ENCODE data around the gene CIITA.
"Not testable (repeated sequence)": the region's sequence is repeated elsewhere in the genome, so short reads cannot be mapped to it uniquely, and the experiment has no call there.

The CIITA gene

GRCh38 chr16:10922328-10923145, 45.5 kb downstream of the CIITA start:
- no peak for TF ChIP-seq CTCF (IDR thresholded peaks at IDR 0.05; ENCODE audit: low read depth, low read length)
- DNase-seq (ENCODE audit: extremely low read depth, low read depth) = no peak

DNA sequence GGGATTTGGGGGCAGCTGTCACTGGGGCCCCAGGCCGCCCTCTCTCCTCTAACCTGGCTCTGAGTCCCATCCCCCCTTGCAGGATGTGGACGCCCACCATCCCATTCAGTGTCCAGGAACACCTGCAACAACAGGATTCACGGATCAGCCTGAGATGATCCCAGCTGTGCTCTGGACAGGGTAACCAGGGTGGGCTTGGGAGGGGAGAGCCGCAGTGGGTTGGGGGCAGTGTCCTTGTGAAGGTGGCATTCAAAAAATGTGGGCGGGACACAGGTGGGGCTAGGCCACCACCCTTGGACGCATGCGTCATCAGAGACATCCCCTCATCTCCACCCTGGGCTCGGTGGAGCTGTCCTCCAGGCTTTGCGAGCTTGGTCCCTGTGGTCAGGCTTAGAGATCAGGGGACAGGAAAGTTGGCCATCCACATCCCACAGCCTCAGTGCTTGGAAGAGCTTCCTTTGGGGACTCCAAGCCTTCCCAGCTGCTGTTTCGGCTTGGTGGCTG, 46.2 kb downstream of the CIITA start:
- no peak for DNase-seq (ENCODE audit: extremely low read depth, low read depth)
- no peak for TF ChIP-seq CTCF (IDR thresholded peaks at IDR 0.05; ENCODE audit: low read depth, low read length)

DNA sequence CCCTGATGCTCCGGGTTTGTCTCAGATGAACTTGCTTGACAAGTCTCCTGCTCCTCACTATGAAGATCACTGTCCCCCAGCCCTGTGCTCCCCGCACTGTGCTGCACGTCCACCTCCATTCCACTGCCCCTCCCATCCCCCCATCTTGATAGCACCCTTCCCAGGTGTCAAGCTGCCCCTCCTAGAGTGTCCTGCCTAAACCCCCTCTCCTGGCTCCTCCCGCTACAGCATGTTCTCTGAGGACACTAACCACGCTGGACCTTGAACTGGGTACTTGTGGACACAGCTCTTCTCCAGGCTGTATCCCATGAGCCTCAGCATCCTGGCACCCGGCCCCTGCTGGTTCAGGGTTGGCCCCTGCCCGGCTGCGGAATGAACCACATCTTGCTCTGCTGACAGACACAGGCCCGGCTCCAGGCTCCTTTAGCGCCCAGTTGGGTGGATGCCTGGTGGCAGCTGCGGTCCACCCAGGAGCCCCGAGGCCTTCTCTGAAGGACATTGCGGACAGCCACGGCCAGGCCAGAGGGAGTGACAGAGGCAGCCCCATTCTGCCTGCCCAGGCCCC, 46.7 kb downstream of the CIITA start:
- no peak for DNase-seq (ENCODE audit: extremely low read depth, low read depth)
- no peak for TF ChIP-seq CTCF (IDR thresholded peaks at IDR 0.05; ENCODE audit: low read depth, low read length)

DNA sequence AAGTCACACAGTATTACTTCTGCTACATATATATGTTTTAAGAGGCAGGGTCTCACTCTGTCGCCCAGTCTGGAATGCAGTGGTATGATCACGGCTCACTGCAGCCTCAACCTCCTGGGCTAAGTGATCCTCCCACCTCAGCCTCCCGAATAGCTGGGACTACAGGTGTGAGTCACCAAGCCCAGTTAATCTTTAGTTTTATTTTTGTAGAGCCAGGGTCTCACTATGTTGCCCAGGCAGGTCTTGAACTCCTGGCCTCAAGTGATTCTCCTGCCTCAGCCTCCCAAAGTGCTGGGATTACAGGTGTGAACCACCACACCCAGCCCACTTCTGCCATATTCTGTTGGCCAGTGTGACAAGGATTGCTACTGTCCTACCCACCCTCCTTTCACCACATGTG, 48.3 kb downstream of the CIITA start:
- DNase-seq (ENCODE audit: extremely low read depth, low read depth) = not testable (repeated sequence)

DNA sequence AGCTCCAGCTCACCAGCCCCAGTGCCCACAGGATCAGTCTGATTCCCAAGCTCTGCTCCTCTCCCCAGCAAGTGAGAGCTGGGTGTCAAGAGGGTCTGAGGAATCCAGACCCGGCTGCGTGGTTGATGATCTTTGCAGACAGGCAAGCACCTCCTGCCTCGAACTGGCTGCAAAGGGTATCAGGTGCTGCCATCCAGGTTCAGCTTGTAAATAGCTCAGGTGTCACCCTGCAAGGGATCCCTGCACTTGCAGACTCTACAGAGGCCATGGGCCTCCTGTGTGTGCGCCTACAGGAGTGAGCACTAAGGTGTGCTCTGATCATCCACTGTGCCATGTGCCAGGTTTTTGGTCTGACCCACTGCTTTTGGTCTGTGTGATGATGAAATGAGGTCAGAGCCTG, 49.1 kb downstream of the CIITA start:
- no peak for TF ChIP-seq CTCF (IDR thresholded peaks at IDR 0.05; ENCODE audit: low read depth, low read length)
- DNase-seq (ENCODE audit: extremely low read depth, low read depth) = no peak

DNA sequence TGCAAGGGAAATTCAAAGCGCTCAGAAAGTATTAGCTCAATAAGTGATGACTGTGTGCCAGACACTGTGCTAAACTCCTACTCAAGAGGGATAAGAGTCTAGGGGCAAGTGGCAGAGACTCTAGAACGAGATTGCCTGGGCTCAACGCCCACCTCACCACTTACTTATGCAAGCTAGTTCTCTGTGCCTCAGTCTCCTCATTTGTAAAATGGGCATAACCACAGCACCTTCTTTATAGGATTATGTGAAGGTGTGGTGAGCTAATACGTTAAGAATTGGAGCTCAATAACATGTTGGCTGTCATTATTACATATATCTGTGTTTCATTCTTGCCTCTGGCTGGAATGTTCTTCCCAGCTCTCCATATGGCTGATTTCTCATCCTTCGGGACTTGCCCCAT, 49.9 kb downstream of the CIITA start:
- TF ChIP-seq CTCF (IDR thresholded peaks at IDR 0.05; ENCODE audit: low read depth, low read length) = no peak
- no peak for DNase-seq (ENCODE audit: extremely low read depth, low read depth)

DNA sequence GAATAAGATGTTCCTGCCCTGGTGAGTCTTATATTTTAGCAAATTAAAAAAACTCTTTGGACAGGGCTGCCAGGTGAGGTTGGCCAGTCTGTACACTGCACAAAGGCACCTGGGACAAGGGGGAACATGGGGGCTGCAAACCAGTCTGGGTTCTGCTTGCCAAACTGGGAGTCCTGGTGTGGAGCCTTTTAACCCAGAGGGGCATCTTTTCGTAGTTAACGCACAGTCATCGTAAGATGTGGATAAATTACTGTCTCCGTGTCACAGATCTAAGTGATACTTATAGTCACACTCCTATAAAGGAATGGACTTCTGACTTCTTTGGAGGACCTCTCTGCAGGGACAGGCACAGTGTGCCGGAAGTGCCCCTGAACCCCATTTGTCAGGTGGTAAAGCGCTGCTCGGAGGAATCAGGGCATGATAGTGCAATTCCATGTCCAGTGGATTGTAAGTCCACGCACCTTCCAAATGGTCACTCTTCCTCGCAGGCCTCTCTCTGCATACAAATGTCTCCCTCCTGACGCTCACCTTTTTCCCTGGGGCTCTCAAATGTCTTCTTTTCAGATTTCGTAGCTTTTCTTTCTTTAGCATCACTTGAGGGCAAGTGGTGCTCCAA, 50.6 kb downstream of the CIITA start:
- no peak for DNase-seq (ENCODE audit: extremely low read depth, low read depth)
- TF ChIP-seq CTCF (IDR thresholded peaks at IDR 0.05; ENCODE audit: low read depth, low read length) = no peak

- DNase-seq (ENCODE audit: extremely low read depth, low read depth) = not testable (repeated sequence)
Observed at GRCh38 chr16:10929097-10929496, 52.1 kb downstream of the CIITA start.

Measured in AG09319 (cell line).